GM21526 (cell line): ENCODE data around the gene CYGB.

Experiments
- ATAC-seq: cut with Tn5 transposase; IDR thresholded peaks from one replicate; pipeline ENCODE4 v1.9.1; 2021; ENCODE audit warnings: moderate library complexity; ENCODE audit not compliant: unreplicated experiment, low FRiP score

CYGB gene

GRCh38 chr17:76502341-76503211, 34.9 kb downstream of the CYGB start:
- no peak for ATAC-seq

- no peak for ATAC-seq
These were observed 35.6 kb downstream of the CYGB start for GRCh38 chr17:76501827-76502307.

- peak; percentile 56 for ATAC-seq
These were observed 36.3 kb downstream of the CYGB start, which contains the start of gene RHBDF2 for GRCh38 chr17:76501018-76501826. Gene RHBDF2, minus strand, starts transcription at chr17:76501423. Its CDS starts 19,899 bp downstream, at chr17:76481524.

GRCh38 chr17:76500747-76501017, 36.8 kb downstream of the CYGB start:
- no peak for ATAC-seq

GRCh38 chr17:76500074-76500746, 37.3 kb downstream of the CYGB start:
- ATAC-seq, result no peak

GRCh38 chr17:76499267-76499667, 38.2 kb downstream of the CYGB start:
- no peak for ATAC-seq

GRCh38 chr17:76498876-76499251, 38.6 kb downstream of the CYGB start:
- no peak for ATAC-seq

GRCh38 chr17:76497979-76498875, 39.3 kb downstream of the CYGB start:
- ATAC-seq, result no peak

- no peak for ATAC-seq
These were observed 39.9 kb downstream of the CYGB start for GRCh38 chr17:76497699-76497978.

- no peak for ATAC-seq
These were observed 41.0 kb downstream of the CYGB start for GRCh38 chr17:76496464-76496863.

GRCh38 chr17:76495663-76496400, 41.7 kb downstream of the CYGB start:
- ATAC-seq, result no peak

GRCh38 chr17:76493505-76494167, 43.9 kb downstream of the CYGB start:
- no peak for ATAC-seq

GRCh38 chr17:76492989-76493501, 44.5 kb downstream of the CYGB start:
- no peak for ATAC-seq

- ATAC-seq, result no peak
These were observed 45.2 kb downstream of the CYGB start for GRCh38 chr17:76492123-76492988.

GRCh38 chr17:76491271-76492122, 46.0 kb downstream of the CYGB start:
- no peak for ATAC-seq

- ATAC-seq, result no peak
These were observed 47.3 kb downstream of the CYGB start for GRCh38 chr17:76490112-76490710.
